ENCODE results near the gene EIF1AD.
"Not testable (repeated sequence)": the region's sequence is repeated elsewhere in the genome, so short reads cannot be mapped to it uniquely, and the experiment has no call there.

The EIF1AD gene

GRCh38 chr11:66042996-66043906 lies 41.3 kb upstream of the EIF1AD start:
- H3K4me3 ChIP-seq (ENCODE audit: low read length in 2 of 2), result no peak overlapping the region

GRCh38 chr11:66042227-66042995 lies 40.5 kb upstream of the EIF1AD start:
- no peaks in the 10 kb centered on the region for H3K36me3 ChIP-seq (ENCODE audit: control insufficient read depth in 2 of 2, insufficient read depth in 2 of 2, low read length in 2 of 2)
- peaks cover 3 to 6% of the 10 kb centered on the region in 2 donors for H3K27me3 ChIP-seq (ENCODE audit: control insufficient read depth in 2 of 2, insufficient read depth in 2 of 2, low read length in 2 of 2)
- H3K4me1 ChIP-seq (ENCODE audit: control insufficient read depth in 2 of 2, insufficient read depth in 2 of 2, low read length in 2 of 2), result no peaks in the 10 kb centered on the region
- H3K4me3 ChIP-seq (ENCODE audit: low read length in 2 of 2), result no peak overlapping the region
- H3K27ac ChIP-seq (ENCODE audit: low read depth in 2 of 2, low read length in 2 of 2), result no peak overlapping the region
- no peaks in the 10 kb centered on the region for H3K9me3 ChIP-seq (ENCODE audit: control insufficient read depth in 2 of 2, low read length in 2 of 2)
- H3K9ac ChIP-seq (ENCODE audit: low read depth in 1 of 2, low read length in 2 of 2), result no peak overlapping the region

More at GRCh38 chr11:66042996-66043906, 41.3 kb upstream of the EIF1AD start:
- no peaks in the 10 kb centered on the region for H3K36me3 ChIP-seq (ENCODE audit: control insufficient read depth in 2 of 2, insufficient read depth in 2 of 2, low read length in 2 of 2)
- H3K27me3 ChIP-seq (ENCODE audit: control insufficient read depth in 2 of 2, insufficient read depth in 2 of 2, low read length in 2 of 2), result peaks cover 3 to 6% of the 10 kb centered on the region in 2 donors
- H3K9ac ChIP-seq (ENCODE audit: low read depth in 1 of 2, low read length in 2 of 2), result no peak overlapping the region
- H3K9me3 ChIP-seq (ENCODE audit: control insufficient read depth in 2 of 2, low read length in 2 of 2), result no peaks in the 10 kb centered on the region
- H3K4me1 ChIP-seq (ENCODE audit: control insufficient read depth in 2 of 2, insufficient read depth in 2 of 2, low read length in 2 of 2), result no peaks in the 10 kb centered on the region
- no peak overlapping the region for H3K27ac ChIP-seq (ENCODE audit: low read depth in 2 of 2, low read length in 2 of 2)

GRCh38 chr11:66039765-66040164 lies 37.8 kb upstream of the EIF1AD start:
- H3K4me1 ChIP-seq (ENCODE audit: control insufficient read depth in 2 of 2, insufficient read depth in 2 of 2, low read length in 2 of 2), result no peaks in the 10 kb centered on the region
- H3K27me3 ChIP-seq (ENCODE audit: control insufficient read depth in 2 of 2, insufficient read depth in 2 of 2, low read length in 2 of 2), result peaks cover 0 to 3% of the 10 kb centered on the region in 2 donors
- no peaks in the 10 kb centered on the region for H3K9me3 ChIP-seq (ENCODE audit: control insufficient read depth in 2 of 2, low read length in 2 of 2)
- H3K27ac ChIP-seq (ENCODE audit: low read depth in 2 of 2, low read length in 2 of 2), result no peak overlapping the region
- no peaks in the 10 kb centered on the region for H3K36me3 ChIP-seq (ENCODE audit: control insufficient read depth in 2 of 2, insufficient read depth in 2 of 2, low read length in 2 of 2)
- no peak overlapping the region for H3K9ac ChIP-seq (ENCODE audit: low read depth in 1 of 2, low read length in 2 of 2)
- no peak overlapping the region for H3K4me3 ChIP-seq (ENCODE audit: low read length in 2 of 2)

GRCh38 chr11:66037327-66037726 lies 35.4 kb upstream of the EIF1AD start:
- no peaks in the 10 kb centered on the region for H3K9me3 ChIP-seq (ENCODE audit: control insufficient read depth in 2 of 2, low read length in 2 of 2)
- no peak overlapping the region for H3K27ac ChIP-seq (ENCODE audit: low read depth in 2 of 2, low read length in 2 of 2)
- H3K9ac ChIP-seq (ENCODE audit: low read depth in 1 of 2, low read length in 2 of 2), result no peak overlapping the region
- H3K27me3 ChIP-seq (ENCODE audit: control insufficient read depth in 2 of 2, insufficient read depth in 2 of 2, low read length in 2 of 2), result peaks cover 0 to 4% of the 10 kb centered on the region in 2 donors
- no peaks in the 10 kb centered on the region for H3K36me3 ChIP-seq (ENCODE audit: control insufficient read depth in 2 of 2, insufficient read depth in 2 of 2, low read length in 2 of 2)
- no peaks in the 10 kb centered on the region for H3K4me1 ChIP-seq (ENCODE audit: control insufficient read depth in 2 of 2, insufficient read depth in 2 of 2, low read length in 2 of 2)
- H3K4me3 ChIP-seq (ENCODE audit: low read length in 2 of 2), result no peak overlapping the region

- Histone ChIP-seq H3K4me1 (ENCODE audit: control insufficient read depth in 2 of 2, insufficient read depth in 2 of 2, low read length in 2 of 2) (no peaks in the 10 kb centered on the region), H3K9ac (ENCODE audit: low read depth in 1 of 2, low read length in 2 of 2) (no peak overlapping the region), H3K36me3 (ENCODE audit: control insufficient read depth in 2 of 2, insufficient read depth in 2 of 2, low read length in 2 of 2) (no peaks in the 10 kb centered on the region), H3K4me3 (ENCODE audit: low read length in 2 of 2) (no peak overlapping the region), H3K27ac (ENCODE audit: low read depth in 2 of 2, low read length in 2 of 2) (no peak overlapping the region), H3K27me3 (ENCODE audit: control insufficient read depth in 2 of 2, insufficient read depth in 2 of 2, low read length in 2 of 2) (peaks cover 0 to 4% of the 10 kb centered on the region in 2 donors), H3K9me3 (ENCODE audit: control insufficient read depth in 2 of 2, low read length in 2 of 2) (no peaks in the 10 kb centered on the region)
Measured at GRCh38 chr11:66036334-66036710, 34.4 kb upstream of the EIF1AD start.

- H3K4me1 ChIP-seq (ENCODE audit: control insufficient read depth in 2 of 2, insufficient read depth in 2 of 2, low read length in 2 of 2), result no peaks in the 10 kb centered on the region
Measured at GRCh38 chr11:66035653-66036333, 33.8 kb upstream of the EIF1AD start.

GRCh38 chr11:66032957-66033735 lies 31.2 kb upstream of the EIF1AD start:
- Histone ChIP-seq H3K4me3 (ENCODE audit: low read length in 2 of 2) (no peak overlapping the region), H3K27me3 (ENCODE audit: control insufficient read depth in 2 of 2, insufficient read depth in 2 of 2, low read length in 2 of 2) (peaks cover 0 to 7% of the 10 kb centered on the region in 2 donors), H3K4me1 (ENCODE audit: control insufficient read depth in 2 of 2, insufficient read depth in 2 of 2, low read length in 2 of 2) (no peaks in the 10 kb centered on the region), H3K27ac (ENCODE audit: low read depth in 2 of 2, low read length in 2 of 2) (no peak overlapping the region), H3K36me3 (ENCODE audit: control insufficient read depth in 2 of 2, insufficient read depth in 2 of 2, low read length in 2 of 2) (no peaks in the 10 kb centered on the region), H3K9me3 (ENCODE audit: control insufficient read depth in 2 of 2, low read length in 2 of 2) (no peaks in the 10 kb centered on the region), H3K9ac (ENCODE audit: low read depth in 1 of 2, low read length in 2 of 2) (no peak overlapping the region)

More at GRCh38 chr11:66035653-66036333, 33.8 kb upstream of the EIF1AD start:
- Histone ChIP-seq H3K4me3 (ENCODE audit: low read length in 2 of 2) (no peak overlapping the region), H3K9ac (ENCODE audit: low read depth in 1 of 2, low read length in 2 of 2) (no peak overlapping the region), H3K9me3 (ENCODE audit: control insufficient read depth in 2 of 2, low read length in 2 of 2) (no peaks in the 10 kb centered on the region), H3K27me3 (ENCODE audit: control insufficient read depth in 2 of 2, insufficient read depth in 2 of 2, low read length in 2 of 2) (peaks cover 0 to 4% of the 10 kb centered on the region in 2 donors), H3K27ac (ENCODE audit: low read depth in 2 of 2, low read length in 2 of 2) (no peak overlapping the region), H3K36me3 (ENCODE audit: control insufficient read depth in 2 of 2, insufficient read depth in 2 of 2, low read length in 2 of 2) (no peaks in the 10 kb centered on the region)

GRCh38 chr11:66026017-66026529 lies 24.1 kb upstream of the EIF1AD start, which contains the start of gene CATSPER1:
Gene CATSPER1, minus strand, starts transcription at chr11:66026479. Its CDS starts 100 bp downstream, at chr11:66026379.
- H3K27me3 ChIP-seq (ENCODE audit: control insufficient read depth in 2 of 2, insufficient read depth in 2 of 2, low read length in 2 of 2), result peaks cover 4 to 12% of the 10 kb centered on the region in 2 donors
- H3K9me3 ChIP-seq (ENCODE audit: control insufficient read depth in 2 of 2, low read length in 2 of 2), result no peaks in the 10 kb centered on the region
- H3K27ac ChIP-seq (ENCODE audit: low read depth in 2 of 2, low read length in 2 of 2), result no peak within 1 kb of the TSS
- H3K9ac ChIP-seq (ENCODE audit: low read depth in 1 of 2, low read length in 2 of 2), result no peak within 1 kb of the TSS
- no peak within 1 kb of the TSS for H3K4me3 ChIP-seq (ENCODE audit: low read length in 2 of 2)
- H3K36me3 ChIP-seq (ENCODE audit: control insufficient read depth in 2 of 2, insufficient read depth in 2 of 2, low read length in 2 of 2), result no peaks in the 10 kb centered on the region
- H3K4me1 ChIP-seq (ENCODE audit: control insufficient read depth in 2 of 2, insufficient read depth in 2 of 2, low read length in 2 of 2), result no peaks in the 10 kb centered on the region

- not testable (repeated sequence) for H3K9me3 ChIP-seq (ENCODE audit: control insufficient read depth in 2 of 2, low read length in 2 of 2); H3K27ac ChIP-seq (ENCODE audit: low read depth in 2 of 2, low read length in 2 of 2); H3K27me3 ChIP-seq (ENCODE audit: control insufficient read depth in 2 of 2, insufficient read depth in 2 of 2, low read length in 2 of 2); H3K9ac ChIP-seq (ENCODE audit: low read depth in 1 of 2, low read length in 2 of 2); H3K4me1 ChIP-seq (ENCODE audit: control insufficient read depth in 2 of 2, insufficient read depth in 2 of 2, low read length in 2 of 2); H3K4me3 ChIP-seq (ENCODE audit: low read length in 2 of 2); H3K36me3 ChIP-seq (ENCODE audit: control insufficient read depth in 2 of 2, insufficient read depth in 2 of 2, low read length in 2 of 2)
Measured at GRCh38 chr11:66023186-66023440, 21.2 kb upstream of the EIF1AD start.
